Neural progenitor cell (in vitro differentiated cells): Measurements from ENCODE around the gene ASIC2.

ENCODE experiments used
- CTCF ChIP-seq: fragments of 200-600 bp; sonication (generic); IDR thresholded peaks from 2 replicates; pipeline ENCODE4 v1.5.1; 2017; ENCODE audit warnings: antibody characterized with exemption, mild to moderate bottlenecking
- EZH2 ChIP-seq: fragments of 200-600 bp; sonication (generic); IDR thresholded peaks from 2 replicates; pipeline ENCODE4 v1.6.1; 2017; ENCODE audit warnings: antibody characterized with exemption, mild to moderate bottlenecking, moderate library complexity

GRCh38 chr17:33084755-33085154, 208.3 kb downstream of the ASIC2 start:
- TF ChIP-seq CTCF (no peak), EZH2 (no peak)
